ENCODE data around the gene GPC1. TPM values are rescaled to one million over a fixed set of nuclear protein-coding genes. Genes with fewer than 3 reads are reported as not detected.

Gene GPC1
- polyA plus RNA-seq, 1 of the 3 experiments (the other 2 are of a cell fraction), result 65.5 TPM

- Histone ChIP-seq H3K4me1 (ENCODE audit: control insufficient read depth in 1 of 2, insufficient read depth in 2 of 2, low read depth in 1 of 2, low read length in 1 of 2) (peaks cover 4 to 14% of the 10 kb centered on the region in 2 experiments; a peak in 2 of 4 replicates), H3K27ac (ENCODE audit: low read depth in 2 of 2, low read length in 1 of 2) (no peak overlapping the region), H3K9me2 (no peaks in the 10 kb centered on the region), H3F3A (replicated peaks; ENCODE audit: insufficient read depth) (peaks cover 4% of the 10 kb centered on the region), H3K4me3 (ENCODE audit: low read depth in 2 of 2, low read length in 1 of 2) (no peak overlapping the region), H3K36me3 (replicated peaks in 1 of 2; ENCODE audit: control insufficient read depth in 1 of 2, insufficient read depth in 2 of 2, low read length in 1 of 2) (no peaks in the 10 kb centered on the region), H3K27me3 (ENCODE audit: insufficient read depth) (peaks cover 6% of the 10 kb centered on the region), H3K9me3 (no peaks in the 10 kb centered on the region), H3K9ac (no peak overlapping the region), H2AFZ (ENCODE audit: low read depth) (no peak overlapping the region), H3K4me2 (no peak overlapping the region), H4K20me1 (ENCODE audit: insufficient read depth) (no peaks in the 10 kb centered on the region), H3K79me2 (ENCODE audit: insufficient read depth) (no peaks in the 10 kb centered on the region)
- TF ChIP-seq, protein P1, sequence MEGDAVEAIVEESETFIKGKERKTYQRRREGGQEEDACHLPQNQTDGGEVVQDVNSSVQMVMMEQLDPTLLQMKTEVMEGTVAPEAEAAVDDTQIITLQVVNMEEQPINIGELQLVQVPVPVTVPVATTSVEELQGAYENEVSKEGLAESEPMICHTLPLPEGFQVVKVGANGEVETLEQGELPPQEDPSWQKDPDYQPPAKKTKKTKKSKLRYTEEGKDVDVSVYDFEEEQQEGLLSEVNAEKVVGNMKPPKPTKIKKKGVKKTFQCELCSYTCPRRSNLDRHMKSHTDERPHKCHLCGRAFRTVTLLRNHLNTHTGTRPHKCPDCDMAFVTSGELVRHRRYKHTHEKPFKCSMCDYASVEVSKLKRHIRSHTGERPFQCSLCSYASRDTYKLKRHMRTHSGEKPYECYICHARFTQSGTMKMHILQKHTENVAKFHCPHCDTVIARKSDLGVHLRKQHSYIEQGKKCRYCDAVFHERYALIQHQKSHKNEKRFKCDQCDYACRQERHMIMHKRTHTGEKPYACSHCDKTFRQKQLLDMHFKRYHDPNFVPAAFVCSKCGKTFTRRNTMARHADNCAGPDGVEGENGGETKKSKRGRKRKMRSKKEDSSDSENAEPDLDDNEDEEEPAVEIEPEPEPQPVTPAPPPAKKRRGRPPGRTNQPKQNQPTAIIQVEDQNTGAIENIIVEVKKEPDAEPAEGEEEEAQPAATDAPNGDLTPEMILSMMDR (IDR thresholded peaks at IDR 0.05), result no peak
- no peak for TF ChIP-seq ELF1 (IDR thresholded peaks at IDR 0.05)
- no peak for TF ChIP-seq SMC3 (IDR thresholded peaks at IDR 0.05; ENCODE audit: low read depth, low read length)
- TF ChIP-seq TAF1 (IDR thresholded peaks at IDR 0.05; ENCODE audit: borderline replicate concordance, low read depth, low read length), result no peak
- no peak for TF ChIP-seq NRF1 (IDR thresholded peaks at IDR 0.05; ENCODE audit: low read depth, low read length)
- TF ChIP-seq MEF2A (IDR thresholded peaks at IDR 0.05; ENCODE audit: borderline replicate concordance, low read depth), result no peak
- TF ChIP-seq, protein P2, sequence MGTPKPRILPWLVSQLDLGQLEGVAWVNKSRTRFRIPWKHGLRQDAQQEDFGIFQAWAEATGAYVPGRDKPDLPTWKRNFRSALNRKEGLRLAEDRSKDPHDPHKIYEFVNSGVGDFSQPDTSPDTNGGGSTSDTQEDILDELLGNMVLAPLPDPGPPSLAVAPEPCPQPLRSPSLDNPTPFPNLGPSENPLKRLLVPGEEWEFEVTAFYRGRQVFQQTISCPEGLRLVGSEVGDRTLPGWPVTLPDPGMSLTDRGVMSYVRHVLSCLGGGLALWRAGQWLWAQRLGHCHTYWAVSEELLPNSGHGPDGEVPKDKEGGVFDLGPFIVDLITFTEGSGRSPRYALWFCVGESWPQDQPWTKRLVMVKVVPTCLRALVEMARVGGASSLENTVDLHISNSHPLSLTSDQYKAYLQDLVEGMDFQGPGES (IDR thresholded peaks at IDR 0.05; ENCODE audit: low read depth, low read length), result no peak
- TF ChIP-seq GABPA (IDR thresholded peaks at IDR 0.05; ENCODE audit: low read depth), result no peak
- TF ChIP-seq, protein P3, sequence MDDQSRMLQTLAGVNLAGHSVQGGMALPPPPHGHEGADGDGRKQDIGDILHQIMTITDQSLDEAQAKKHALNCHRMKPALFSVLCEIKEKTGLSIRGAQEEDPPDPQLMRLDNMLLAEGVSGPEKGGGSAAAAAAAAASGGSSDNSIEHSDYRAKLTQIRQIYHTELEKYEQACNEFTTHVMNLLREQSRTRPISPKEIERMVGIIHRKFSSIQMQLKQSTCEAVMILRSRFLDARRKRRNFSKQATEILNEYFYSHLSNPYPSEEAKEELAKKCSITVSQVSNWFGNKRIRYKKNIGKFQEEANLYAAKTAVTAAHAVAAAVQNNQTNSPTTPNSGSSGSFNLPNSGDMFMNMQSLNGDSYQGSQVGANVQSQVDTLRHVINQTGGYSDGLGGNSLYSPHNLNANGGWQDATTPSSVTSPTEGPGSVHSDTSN (IDR thresholded peaks at IDR 0.05), result no peak
- TF ChIP-seq FOSL2 (IDR thresholded peaks at IDR 0.05; ENCODE audit: borderline replicate concordance, low read depth), result no peak
- TF ChIP-seq JUND (IDR thresholded peaks at IDR 0.05), result no peak
- TF ChIP-seq RFX5 (IDR thresholded peaks at IDR 0.05; ENCODE audit: low read length), result no peak
- TF ChIP-seq EP300 (IDR thresholded peaks at IDR 0.05; ENCODE audit: borderline replicate concordance in 1 of 2, low read depth in 1 of 2, low read length in 1 of 2), result no peak
- no peak for TF ChIP-seq RXRA (IDR thresholded peaks at IDR 0.05; ENCODE audit: borderline replicate concordance, low read depth)
- TF ChIP-seq FOXJ3 (CRISPR knock-in tag; IDR thresholded peaks at IDR 0.05), result no peak
- TF ChIP-seq POLR2AphosphoS5 (IDR thresholded peaks at IDR 0.05; ENCODE audit: low read depth, low read length), result no peak
- TF ChIP-seq, protein P4, sequence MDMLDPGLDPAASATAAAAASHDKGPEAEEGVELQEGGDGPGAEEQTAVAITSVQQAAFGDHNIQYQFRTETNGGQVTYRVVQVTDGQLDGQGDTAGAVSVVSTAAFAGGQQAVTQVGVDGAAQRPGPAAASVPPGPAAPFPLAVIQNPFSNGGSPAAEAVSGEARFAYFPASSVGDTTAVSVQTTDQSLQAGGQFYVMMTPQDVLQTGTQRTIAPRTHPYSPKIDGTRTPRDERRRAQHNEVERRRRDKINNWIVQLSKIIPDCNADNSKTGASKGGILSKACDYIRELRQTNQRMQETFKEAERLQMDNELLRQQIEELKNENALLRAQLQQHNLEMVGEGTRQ (IDR thresholded peaks at IDR 0.05; ENCODE audit: borderline replicate concordance, low read depth, low read length), result no peak
- TF ChIP-seq RAD21 (IDR thresholded peaks at IDR 0.05; ENCODE audit: low read length), result no peak
- no peak for TF ChIP-seq GATA2 (CRISPR knock-in tag; IDR thresholded peaks at IDR 0.05)
- TF ChIP-seq ZBTB33 (IDR thresholded peaks at IDR 0.05; ENCODE audit: borderline replicate concordance, low read depth), result no peak
- WGBS (ENCODE audit: low lambda C conversion rate), result 87% methylated on average over 3 of the region's 5 CpGs
- ChIA-PET CTCF (interaction anchor here (1.3 to 1.5 kb wide), 2 partner anchors 174 to 280 kb away, joined by 4 to 5 read pairs; no protein-coding TSS in a partner anchor), POLR2A (no interaction called here)
- DNase-seq, result no peak
These were observed 4.9 kb upstream of the GPC1 start for GRCh38 chr2:240430595-240430994.

All from SK-N-SH (cell line).